ENCODE results near the gene DRG1.
"Not testable (repeated sequence)": the region's sequence is repeated elsewhere in the genome, so short reads cannot be mapped to it uniquely, and the experiment has no call there.

The DRG1 gene

GRCh38 chr22:31481129-31481528 is 81.7 kb downstream of the DRG1 start:
- Histone ChIP-seq H3K9me3 (ENCODE audit: control insufficient read depth, insufficient read depth, low read length) (no peaks in the 10 kb centered on the region), H3K4me3 (ENCODE audit: low read depth, low read length) (no peak overlapping the region), H3K4me1 (ENCODE audit: control insufficient read depth, insufficient read depth, low read length) (no peaks in the 10 kb centered on the region), H3K9ac (ENCODE audit: low read depth, low read length) (no peak overlapping the region), H3K27me3 (ENCODE audit: control insufficient read depth, insufficient read depth, low read length) (no peaks in the 10 kb centered on the region), H3K36me3 (ENCODE audit: control insufficient read depth, insufficient read depth, low read length) (peaks cover 5% of the 10 kb centered on the region)

DNA sequence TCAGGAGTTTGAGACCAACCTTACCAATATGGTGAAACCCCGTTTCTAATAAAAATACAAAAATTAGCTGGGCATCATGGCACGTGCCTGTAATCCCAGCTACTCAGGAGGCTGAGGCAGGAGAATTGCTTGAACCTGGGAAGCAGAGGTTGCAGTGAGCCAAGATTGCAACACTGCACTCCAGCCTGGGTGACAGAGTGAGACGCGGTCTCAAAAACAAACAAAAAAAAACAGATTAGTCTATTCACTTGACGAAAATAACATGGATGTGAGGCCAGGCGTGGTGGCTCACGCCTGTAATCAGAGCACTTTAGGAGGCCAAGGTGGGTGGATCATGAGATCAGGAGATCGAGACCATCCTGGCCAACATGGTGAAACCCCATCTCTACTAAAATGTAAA is 83.1 kb downstream of the DRG1 start:
- not testable (repeated sequence) for H3K27me3 ChIP-seq (ENCODE audit: control insufficient read depth, insufficient read depth, low read length); H3K9me3 ChIP-seq (ENCODE audit: control insufficient read depth, insufficient read depth, low read length); H3K4me1 ChIP-seq (ENCODE audit: control insufficient read depth, insufficient read depth, low read length); H3K4me3 ChIP-seq (ENCODE audit: low read depth, low read length); H3K9ac ChIP-seq (ENCODE audit: low read depth, low read length); H3K36me3 ChIP-seq (ENCODE audit: control insufficient read depth, insufficient read depth, low read length)

All from iPS-15b (cell line).